Stimulated activated CD8-positive, alpha-beta memory T cell treated with anti-CD3 and anti-CD28 coated beads, Interleukin-7, amount 100 ng/mL, for 1 hour (primary cell): ENCODE data around the gene SKAP1.

Experiments used
- DNase-seq, 2 donors: peaks; one replicate each; pipeline ENCODE4 v3.0.0-alpha.2; 2020; ENCODE audit warnings: low read depth in 2 of 2

Gene SKAP1

GRCh38 chr17:48244814-48245213, 185.2 kb downstream of the SKAP1 start:
- no peak for DNase-seq

GRCh38 chr17:48244121-48244711, 185.8 kb downstream of the SKAP1 start:
- DNase-seq, result no peak

- no peak for DNase-seq
Measured at GRCh38 chr17:48241770-48242497, 188.1 kb downstream of the SKAP1 start.

- DNase-seq, result no peak
Measured at GRCh38 chr17:48241131-48241591, 188.9 kb downstream of the SKAP1 start.

GRCh38 chr17:48240562-48241130, 189.4 kb downstream of the SKAP1 start:
- no peak for DNase-seq

GRCh38 chr17:48240122-48240521, 189.9 kb downstream of the SKAP1 start:
- DNase-seq, result no peak

- no peak for DNase-seq
Measured at GRCh38 chr17:48239603-48239995, 190.4 kb downstream of the SKAP1 start.

GRCh38 chr17:48238933-48239602, 190.9 kb downstream of the SKAP1 start:
- no peak for DNase-seq

- no peak for DNase-seq
Measured at GRCh38 chr17:48237456-48237855, 192.6 kb downstream of the SKAP1 start.

- no peak for DNase-seq
Measured at GRCh38 chr17:48236681-48237134, 193.3 kb downstream of the SKAP1 start.

GRCh38 chr17:48234922-48235321, 195.1 kb downstream of the SKAP1 start:
- DNase-seq, result no peak

- no peak for DNase-seq
Measured at GRCh38 chr17:48231995-48232959, 197.7 kb downstream of the SKAP1 start.

- no peak for DNase-seq
Measured at GRCh38 chr17:48229936-48230335, 200.1 kb downstream of the SKAP1 start.

GRCh38 chr17:48228720-48229119, 201.3 kb downstream of the SKAP1 start:
- no peak for DNase-seq

GRCh38 chr17:48225725-48226567, 204.1 kb downstream of the SKAP1 start:
- no peak for DNase-seq

GRCh38 chr17:48223945-48224344, 206.1 kb downstream of the SKAP1 start:
- DNase-seq, result no peak

GRCh38 chr17:48219617-48220016, 210.4 kb downstream of the SKAP1 start:
- DNase-seq, result no peak

- DNase-seq, result no peak
Measured at GRCh38 chr17:48215583-48216139, 214.4 kb downstream of the SKAP1 start.

- no peak for DNase-seq
Measured at GRCh38 chr17:48213797-48214196, 216.2 kb downstream of the SKAP1 start.

- DNase-seq, result no peak
Measured at GRCh38 chr17:48211787-48212186, 218.2 kb downstream of the SKAP1 start.
